H9 (cell line): Measurements from ENCODE around the gene DCDC2C. TPM values are rescaled to one million over a fixed set of nuclear protein-coding genes. Genes with fewer than 3 reads are reported as not detected.

ENCODE experiments used
- DNase-seq: peaks from one replicate; pipeline ENCODE4 v3.0.0-alpha.2; 2017
- H2AFZ ChIP-seq: one replicate; pipeline ENCODE4 v1.6.1; 2013; ENCODE audit warnings: mild to moderate bottlenecking, low read length, control low read depth, moderate library complexity
- H2AK5ac ChIP-seq: 2 replicates; pipeline ENCODE4 v1.6.1; 2013; ENCODE audit warnings: low read length, control low read depth, mixed read lengths; ENCODE audit not compliant: insufficient read length
- H2BK120ac ChIP-seq: one replicate; pipeline ENCODE4 v1.6.1; 2013; ENCODE audit warnings: low read depth, mild to moderate bottlenecking, low read length, control low read depth, inconsistent platforms; ENCODE audit not compliant: poor library complexity, severe bottlenecking
- H2BK12ac ChIP-seq: 2 replicates; pipeline ENCODE4 v1.6.1; 2013; ENCODE audit warnings: low read length, control low read depth, mixed read lengths, low read depth; ENCODE audit not compliant: insufficient read length
- H2BK15ac ChIP-seq: 2 replicates; pipeline ENCODE4 v1.6.1; 2013; ENCODE audit warnings: low read depth, low read length, control low read depth
- H2BK20ac ChIP-seq: one replicate; pipeline ENCODE4 v1.6.1; 2013; ENCODE audit warnings: low read depth, mild to moderate bottlenecking, low read length, control low read depth, inconsistent platforms; ENCODE audit not compliant: poor library complexity, severe bottlenecking
- H2BK5ac ChIP-seq: 2 replicates; pipeline ENCODE4 v1.6.1; 2013; ENCODE audit warnings: low read length, control low read depth, mixed read lengths; ENCODE audit not compliant: insufficient read length
- H3K14ac ChIP-seq: 2 replicates; pipeline ENCODE4 v1.6.1; 2013; ENCODE audit warnings: low read length, control low read depth; ENCODE audit not compliant: insufficient read depth
- H3K18ac ChIP-seq: 2 replicates; pipeline ENCODE4 v1.6.1; 2013; ENCODE audit warnings: low read depth, mild to moderate bottlenecking, mixed read lengths, low read length, control low read depth; ENCODE audit not compliant: insufficient read length
- H3K23ac ChIP-seq: 2 replicates; pipeline ENCODE4 v1.6.1; 2013; ENCODE audit warnings: low read length, control low read depth, mixed read lengths, low read depth; ENCODE audit not compliant: insufficient read length
- H3K23me2 ChIP-seq: 2 replicates; pipeline ENCODE4 v1.6.1; 2013; ENCODE audit warnings: low read depth, mild to moderate bottlenecking, mixed read lengths, low read length, control low read depth; ENCODE audit not compliant: insufficient read length, poor library complexity, severe bottlenecking
- H3K27ac ChIP-seq: 2 replicates; pipeline ENCODE4 v1.5.1; 2013; ENCODE audit warnings: low read length, control low read depth, mixed read lengths, low read depth; ENCODE audit not compliant: insufficient read length
- H3K27me3 ChIP-seq: 2 replicates; pipeline ENCODE4 v1.6.1; 2013; ENCODE audit warnings: low read length, control low read depth, inconsistent platforms; ENCODE audit not compliant: insufficient read depth
- H3K4ac ChIP-seq: 2 replicates; pipeline ENCODE4 v1.6.1; 2013; ENCODE audit warnings: low read depth, mild to moderate bottlenecking, control low read depth, inconsistent platforms, low read length, moderate library complexity
- H3K4me1 ChIP-seq: 2 replicates; pipeline ENCODE4 v1.6.1; 2013; ENCODE audit warnings: low read length, control low read depth, inconsistent platforms; ENCODE audit not compliant: insufficient read depth
- H3K4me2 ChIP-seq: 2 replicates; pipeline ENCODE4 v1.6.1; 2013; ENCODE audit warnings: low read length, control low read depth, mixed read lengths; ENCODE audit not compliant: insufficient read length, insufficient read depth
- H3K56ac ChIP-seq: 2 replicates; pipeline ENCODE4 v1.6.1; 2013; ENCODE audit warnings: low read depth, mild to moderate bottlenecking, mixed read lengths, low read length, control low read depth; ENCODE audit not compliant: insufficient read length
- H3K79me1 ChIP-seq: 2 replicates; pipeline ENCODE4 v1.6.1; 2013; ENCODE audit warnings: low read depth, mild to moderate bottlenecking, moderate library complexity, low read length, control low read depth, inconsistent platforms; ENCODE audit not compliant: insufficient read depth, poor library complexity, severe bottlenecking
- H3K79me2 ChIP-seq: 2 replicates; pipeline ENCODE4 v1.6.1; 2013; ENCODE audit warnings: low read length, control low read depth, inconsistent platforms; ENCODE audit not compliant: insufficient read depth
- H3K9ac ChIP-seq: 2 replicates; pipeline ENCODE4 v1.6.1; 2013; ENCODE audit warnings: low read length, control low read depth, mixed read lengths; ENCODE audit not compliant: insufficient read length; ENCODE audit errors: extremely low read depth
- H3K9me3 ChIP-seq: one replicate; pipeline ENCODE4 v1.6.1; 2013; ENCODE audit warnings: low read depth, low read length, inconsistent platforms; ENCODE audit not compliant: control insufficient read depth
- H3T11ph ChIP-seq: one replicate; pipeline ENCODE4 v1.6.1; 2013; ENCODE audit warnings: mild to moderate bottlenecking, low read length, control low read depth, inconsistent platforms
- H4K20me1 ChIP-seq: one replicate; pipeline ENCODE4 v1.6.1; 2013; ENCODE audit not compliant: control insufficient read depth, insufficient read length, insufficient read depth
- H4K5ac ChIP-seq: 2 replicates; pipeline ENCODE4 v1.6.1; 2013; ENCODE audit warnings: low read depth, mild to moderate bottlenecking, mixed read lengths, low read length, control low read depth; ENCODE audit not compliant: insufficient read length
- H4K8ac ChIP-seq: replicated peaks from 2 replicates; pipeline ENCODE4 v1.6.1; 2013; ENCODE audit warnings: low read length, control low read depth, mixed read lengths, low read depth; ENCODE audit not compliant: insufficient read length
- H4K91ac ChIP-seq: 2 replicates; pipeline ENCODE4 v1.6.1; 2013; ENCODE audit warnings: low read depth, mild to moderate bottlenecking, moderate library complexity, mixed read lengths, low read length, control low read depth; ENCODE audit not compliant: insufficient read length
- H3K27ac Mint-ChIP-seq, 3 experiments: 2 replicates in 2 of 3; 3 replicates in 1 of 3; pipeline ENCODE4 v1.8.0; 2020 to 2021; ENCODE audit warnings: mixed read lengths in 3 of 3, mild to moderate bottlenecking in 1 of 3, moderate library complexity in 1 of 3
- H3K27me3 Mint-ChIP-seq: 2 replicates; pipeline ENCODE4 v1.8.0; 2021; ENCODE audit warnings: low read depth, mild to moderate bottlenecking, moderate library complexity, mixed read lengths
- H3K36me3 Mint-ChIP-seq, 3 experiments: 2 replicates in 2 of 3; 3 replicates in 1 of 3; pipeline ENCODE4 v1.8.0; 2020 to 2021; ENCODE audit warnings: low read depth in 3 of 3, mixed read lengths in 3 of 3; ENCODE audit not compliant: insufficient read depth in 1 of 3
- H3K4me1 Mint-ChIP-seq, 2 experiments: 2 replicates each; pipeline ENCODE4 v1.8.0; 2020; ENCODE audit warnings: mixed read lengths in 2 of 2
- H3K4me3 Mint-ChIP-seq, 2 experiments: 2 replicates in 1 of 2; 3 replicates in 1 of 2; pipeline ENCODE4 v1.8.0; 2020 to 2021; ENCODE audit warnings: mild to moderate bottlenecking in 2 of 2, mixed read lengths in 2 of 2, moderate library complexity in 1 of 2
- H3K9me3 Mint-ChIP-seq, 2 experiments: 2 replicates in 1 of 2; 3 replicates in 1 of 2; pipeline ENCODE4 v1.8.0; 2020; ENCODE audit warnings: mild to moderate bottlenecking in 2 of 2, mixed read lengths in 2 of 2, moderate library complexity in 1 of 2
- WGBS: extraction: QIAGEN DNeasy Blood & Tissue Kit; methylation state at CpG from one replicate; pipeline ENCODE4 v1.1.7; 2013; ENCODE audit warnings: missing lambda C conversion rate, low lambda C conversion rate, mixed read lengths; ENCODE audit not compliant: insufficient read length; ENCODE audit errors: extremely low coverage; 5-methylcytosine and 5-hydroxymethylcytosine counted together
- total RNA-seq: library from RNA; stranded (reverse); gene quantifications from 2 replicates; pipeline ENCODE4 v1.2.1, GENCODE V29; 2021
- TF ChIP-seq, protein P1 (sequence below): fragments of 200-600 bp; sonication (generic); conservative IDR thresholded peaks from 3 replicates; pipeline ENCODE4 v1.8.0; 2021; ENCODE audit warnings: antibody characterized with exemption, mild to moderate bottlenecking

The DCDC2C gene
- total RNA-seq, 1 experiment from 2014 or later = not detected

DNA sequence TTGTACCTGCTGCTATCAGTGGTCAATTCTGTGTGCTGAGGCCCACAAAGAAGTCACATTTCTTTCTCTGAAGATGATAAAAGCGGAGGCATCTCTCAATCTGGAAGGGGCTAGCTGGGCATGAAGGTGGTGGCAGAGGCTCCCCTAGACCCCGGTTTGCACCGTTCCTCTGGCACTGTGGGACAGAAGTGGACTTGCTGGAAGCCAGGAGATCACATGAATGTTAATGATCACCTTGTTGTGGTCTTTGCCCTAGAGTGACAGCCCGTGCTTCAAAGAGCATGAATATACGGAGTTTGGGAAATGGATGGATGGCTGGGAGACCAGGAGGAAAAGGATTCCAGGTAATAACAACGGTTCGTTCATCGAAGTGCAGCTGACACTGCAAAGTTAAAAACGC lies 25.2 kb upstream of the DCDC2C start:
- no peak overlapping the region for H3K27ac ChIP-seq
- H4K5ac ChIP-seq = no peak overlapping the region
- H3K4me3 Mint-ChIP-seq = no peak overlapping the region
- H4K91ac ChIP-seq = no peak overlapping the region
- no peak overlapping the region for H2BK15ac ChIP-seq
- no CpG with 5 or more reads among the region's 9 CpGs for WGBS
- TF ChIP-seq, protein P1, sequence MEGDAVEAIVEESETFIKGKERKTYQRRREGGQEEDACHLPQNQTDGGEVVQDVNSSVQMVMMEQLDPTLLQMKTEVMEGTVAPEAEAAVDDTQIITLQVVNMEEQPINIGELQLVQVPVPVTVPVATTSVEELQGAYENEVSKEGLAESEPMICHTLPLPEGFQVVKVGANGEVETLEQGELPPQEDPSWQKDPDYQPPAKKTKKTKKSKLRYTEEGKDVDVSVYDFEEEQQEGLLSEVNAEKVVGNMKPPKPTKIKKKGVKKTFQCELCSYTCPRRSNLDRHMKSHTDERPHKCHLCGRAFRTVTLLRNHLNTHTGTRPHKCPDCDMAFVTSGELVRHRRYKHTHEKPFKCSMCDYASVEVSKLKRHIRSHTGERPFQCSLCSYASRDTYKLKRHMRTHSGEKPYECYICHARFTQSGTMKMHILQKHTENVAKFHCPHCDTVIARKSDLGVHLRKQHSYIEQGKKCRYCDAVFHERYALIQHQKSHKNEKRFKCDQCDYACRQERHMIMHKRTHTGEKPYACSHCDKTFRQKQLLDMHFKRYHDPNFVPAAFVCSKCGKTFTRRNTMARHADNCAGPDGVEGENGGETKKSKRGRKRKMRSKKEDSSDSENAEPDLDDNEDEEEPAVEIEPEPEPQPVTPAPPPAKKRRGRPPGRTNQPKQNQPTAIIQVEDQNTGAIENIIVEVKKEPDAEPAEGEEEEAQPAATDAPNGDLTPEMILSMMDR = no peak
- no peak overlapping the region for H3K9ac ChIP-seq
- H3K9me3 ChIP-seq = no peaks in the 10 kb centered on the region
- no peak overlapping the region for H2BK20ac ChIP-seq
- no peak overlapping the region for H2AK5ac ChIP-seq
- no peak overlapping the region for H3K23ac ChIP-seq
- H3K9me3 Mint-ChIP-seq = no peaks in the 10 kb centered on the region; a peak in 1 of 5 replicates
- no peaks in the 10 kb centered on the region for H3K79me2 ChIP-seq
- no peak for DNase-seq
- no peak overlapping the region for H3K27ac Mint-ChIP-seq
- H3K4me1 Mint-ChIP-seq = no peaks in the 10 kb centered on the region
- H3K36me3 Mint-ChIP-seq = no peaks in the 10 kb centered on the region
- H3K27me3 ChIP-seq = no peaks in the 10 kb centered on the region
- H3K56ac ChIP-seq = no peak overlapping the region
- H2BK5ac ChIP-seq = no peak overlapping the region
- H2AFZ ChIP-seq = no peak overlapping the region
- no peaks in the 10 kb centered on the region for H3K23me2 ChIP-seq
- no peak overlapping the region for H3K18ac ChIP-seq
- H4K20me1 ChIP-seq = no peaks in the 10 kb centered on the region
- H4K8ac ChIP-seq = no peak overlapping the region
- no peaks in the 10 kb centered on the region for H3K79me1 ChIP-seq
- H3K4me1 ChIP-seq = no peaks in the 10 kb centered on the region
- H3T11ph ChIP-seq = no peak overlapping the region
- H3K4ac ChIP-seq = no peak overlapping the region
- H3K27me3 Mint-ChIP-seq = peaks cover 13% of the 10 kb centered on the region
- no peak overlapping the region for H2BK120ac ChIP-seq
- no peak overlapping the region for H2BK12ac ChIP-seq
- no peak overlapping the region for H3K14ac ChIP-seq
- no peak overlapping the region for H3K4me2 ChIP-seq
